Activated naive CD8-positive, alpha-beta T cell (primary cell): ENCODE measurements around the gene PDE4D.

Source experiments
- H3K27ac Mint-ChIP-seq: one replicate; pipeline ENCODE4 v1.8.0; 2021; ENCODE audit warnings: mixed read lengths
- H3K27me3 Mint-ChIP-seq: one replicate; pipeline ENCODE4 v1.8.0; 2021; ENCODE audit warnings: mixed read lengths
- H3K36me3 Mint-ChIP-seq: one replicate; pipeline ENCODE4 v1.8.0; 2021; ENCODE audit warnings: mixed read lengths
- H3K4me1 Mint-ChIP-seq: one replicate; pipeline ENCODE4 v1.8.0; 2021; ENCODE audit warnings: low read depth, mixed read lengths
- H3K4me3 Mint-ChIP-seq: one replicate; pipeline ENCODE4 v1.8.0; 2021; ENCODE audit warnings: mild to moderate bottlenecking, mixed read lengths
- H3K9me3 Mint-ChIP-seq: one replicate; pipeline ENCODE4 v1.8.0; 2021; ENCODE audit warnings: low read depth, mixed read lengths

The PDE4D gene

DNA sequence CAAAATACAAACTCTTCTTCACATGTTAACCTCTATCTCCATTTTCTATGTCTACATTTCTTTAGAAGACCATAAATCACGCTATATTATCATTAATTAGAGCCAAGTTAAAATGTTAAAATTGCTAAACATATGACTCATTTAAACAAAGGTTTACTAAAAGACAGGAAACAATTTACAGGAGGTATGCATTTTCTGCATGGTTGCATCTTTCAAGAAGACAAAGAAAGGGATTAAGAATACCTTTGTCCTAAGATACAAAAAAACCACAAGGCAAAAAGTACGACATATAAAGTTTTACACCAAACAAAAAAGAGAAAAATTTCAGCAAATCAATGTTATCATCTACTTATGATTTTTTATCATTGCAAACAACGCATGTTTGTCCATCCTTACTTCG lies 324.4 kb downstream of the PDE4D start:
- no peak overlapping the region for H3K4me3 Mint-ChIP-seq
- no peaks in the 10 kb centered on the region for H3K36me3 Mint-ChIP-seq
- no peaks in the 10 kb centered on the region for H3K4me1 Mint-ChIP-seq
- peaks cover 5% of the 10 kb centered on the region for H3K27me3 Mint-ChIP-seq
- no peaks in the 10 kb centered on the region for H3K9me3 Mint-ChIP-seq
- H3K27ac Mint-ChIP-seq = no peak overlapping the region

DNA sequence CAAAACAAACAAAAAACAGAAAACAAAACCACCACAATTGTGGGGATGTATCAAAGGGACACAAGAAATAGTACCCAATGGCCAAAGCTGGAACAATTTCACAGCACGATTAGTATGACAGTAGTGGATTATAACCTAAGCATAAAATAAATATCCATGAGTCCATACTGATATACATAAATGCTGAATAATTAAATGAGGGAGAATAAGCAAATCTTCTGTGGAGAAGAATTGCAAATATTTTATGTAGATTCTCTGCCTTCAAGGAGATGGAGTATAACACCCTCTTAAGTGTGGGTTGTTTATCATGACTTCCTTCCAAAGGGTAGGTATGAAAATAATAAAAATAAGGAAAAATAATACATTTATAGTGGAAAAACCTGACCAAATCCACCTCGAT lies 325.4 kb downstream of the PDE4D start:
- H3K27me3 Mint-ChIP-seq = peaks cover 5% of the 10 kb centered on the region
- H3K36me3 Mint-ChIP-seq = no peaks in the 10 kb centered on the region
- H3K4me3 Mint-ChIP-seq = no peak overlapping the region
- no peak overlapping the region for H3K27ac Mint-ChIP-seq
- no peaks in the 10 kb centered on the region for H3K9me3 Mint-ChIP-seq
- H3K4me1 Mint-ChIP-seq = no peaks in the 10 kb centered on the region

GRCh38 chr5:59565551-59565950 lies 328.0 kb downstream of the PDE4D start:
- no peak overlapping the region for H3K27ac Mint-ChIP-seq
- H3K4me3 Mint-ChIP-seq = no peak overlapping the region
- no peaks in the 10 kb centered on the region for H3K36me3 Mint-ChIP-seq
- H3K9me3 Mint-ChIP-seq = no peaks in the 10 kb centered on the region
- peaks cover 5% of the 10 kb centered on the region for H3K27me3 Mint-ChIP-seq
- H3K4me1 Mint-ChIP-seq = no peaks in the 10 kb centered on the region

- Mint-ChIP-seq H3K4me1 (no peaks in the 10 kb centered on the region), H3K36me3 (no peaks in the 10 kb centered on the region), H3K27ac (no peak overlapping the region), H3K27me3 (peaks cover 5% of the 10 kb centered on the region), H3K4me3 (no peak overlapping the region), H3K9me3 (no peaks in the 10 kb centered on the region)
Observed at GRCh38 chr5:59564895-59565294, 328.6 kb downstream of the PDE4D start.

GRCh38 chr5:59562756-59563389 lies 330.7 kb downstream of the PDE4D start:
- H3K36me3 Mint-ChIP-seq = no peaks in the 10 kb centered on the region
- H3K27me3 Mint-ChIP-seq = peaks cover 5% of the 10 kb centered on the region
- no peak overlapping the region for H3K4me3 Mint-ChIP-seq
- H3K4me1 Mint-ChIP-seq = no peaks in the 10 kb centered on the region
- no peaks in the 10 kb centered on the region for H3K9me3 Mint-ChIP-seq
- no peak overlapping the region for H3K27ac Mint-ChIP-seq

DNA sequence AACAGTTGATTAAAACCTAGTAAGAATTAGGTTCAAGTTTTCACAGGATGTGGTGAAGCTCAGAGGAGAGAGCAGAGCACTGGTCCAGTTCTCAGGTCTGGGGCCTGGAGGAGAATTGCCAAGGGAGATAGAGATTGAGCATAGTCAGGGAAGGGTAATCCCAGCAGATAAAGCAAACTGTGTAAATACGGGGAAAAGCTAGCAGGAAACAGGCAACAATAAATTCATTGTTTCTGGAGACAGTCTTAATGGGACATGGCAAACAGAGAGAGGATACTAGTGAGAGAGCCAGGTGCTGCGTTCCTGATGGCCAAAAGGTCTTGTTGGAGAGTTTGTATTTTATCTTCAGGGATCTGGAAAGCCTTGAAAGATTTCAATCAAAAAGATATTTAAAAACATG lies 333.0 kb downstream of the PDE4D start:
- Mint-ChIP-seq H3K27me3 (peaks cover 3% of the 10 kb centered on the region), H3K4me3 (no peak overlapping the region), H3K9me3 (no peaks in the 10 kb centered on the region), H3K4me1 (no peaks in the 10 kb centered on the region), H3K36me3 (no peaks in the 10 kb centered on the region), H3K27ac (no peak overlapping the region)

- H3K27me3 Mint-ChIP-seq = peaks cover 3% of the 10 kb centered on the region
- H3K36me3 Mint-ChIP-seq = no peaks in the 10 kb centered on the region
- no peak overlapping the region for H3K27ac Mint-ChIP-seq
- H3K4me3 Mint-ChIP-seq = no peak overlapping the region
- no peaks in the 10 kb centered on the region for H3K9me3 Mint-ChIP-seq
- no peaks in the 10 kb centered on the region for H3K4me1 Mint-ChIP-seq
Observed at GRCh38 chr5:59559847-59560246, 333.7 kb downstream of the PDE4D start.

- H3K27ac Mint-ChIP-seq = no peak overlapping the region
- no peaks in the 10 kb centered on the region for H3K4me1 Mint-ChIP-seq
- no peaks in the 10 kb centered on the region for H3K36me3 Mint-ChIP-seq
- peaks cover 3% of the 10 kb centered on the region for H3K27me3 Mint-ChIP-seq
- H3K4me3 Mint-ChIP-seq = no peak overlapping the region
- H3K9me3 Mint-ChIP-seq = no peaks in the 10 kb centered on the region
Observed at GRCh38 chr5:59559323-59559722, 334.2 kb downstream of the PDE4D start.

DNA sequence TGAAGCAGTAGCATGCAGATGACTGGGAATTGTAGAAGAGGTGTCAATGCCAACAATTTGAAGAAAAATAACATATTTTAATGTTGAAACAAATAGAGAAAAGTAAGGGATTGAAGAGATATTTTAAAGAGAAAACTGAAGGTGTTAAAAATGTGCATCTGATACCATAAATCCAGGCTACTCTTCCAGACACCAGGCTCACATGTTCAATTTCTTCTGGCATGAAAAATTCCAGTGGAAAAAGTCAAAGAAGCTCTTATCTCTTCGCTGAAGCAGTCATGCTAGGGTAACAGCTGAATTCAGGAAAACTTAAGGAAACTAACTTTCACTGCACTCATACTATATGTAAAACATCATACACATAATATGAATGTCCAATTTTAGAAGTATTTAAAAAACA lies 335.0 kb downstream of the PDE4D start:
- H3K4me3 Mint-ChIP-seq = no peak overlapping the region
- no peak overlapping the region for H3K27ac Mint-ChIP-seq
- no peaks in the 10 kb centered on the region for H3K9me3 Mint-ChIP-seq

GRCh38 chr5:59557572-59557971 lies 336.0 kb downstream of the PDE4D start:
- Mint-ChIP-seq H3K9me3 (no peaks in the 10 kb centered on the region), H3K27me3 (peaks cover 3% of the 10 kb centered on the region), H3K4me1 (no peaks in the 10 kb centered on the region), H3K36me3 (no peaks in the 10 kb centered on the region), H3K27ac (no peak overlapping the region), H3K4me3 (no peak overlapping the region)

More for the DNA sequence above, 335.0 kb downstream of the PDE4D start:
- Mint-ChIP-seq H3K27me3 (peaks cover 3% of the 10 kb centered on the region), H3K36me3 (no peaks in the 10 kb centered on the region), H3K4me1 (no peaks in the 10 kb centered on the region)

DNA sequence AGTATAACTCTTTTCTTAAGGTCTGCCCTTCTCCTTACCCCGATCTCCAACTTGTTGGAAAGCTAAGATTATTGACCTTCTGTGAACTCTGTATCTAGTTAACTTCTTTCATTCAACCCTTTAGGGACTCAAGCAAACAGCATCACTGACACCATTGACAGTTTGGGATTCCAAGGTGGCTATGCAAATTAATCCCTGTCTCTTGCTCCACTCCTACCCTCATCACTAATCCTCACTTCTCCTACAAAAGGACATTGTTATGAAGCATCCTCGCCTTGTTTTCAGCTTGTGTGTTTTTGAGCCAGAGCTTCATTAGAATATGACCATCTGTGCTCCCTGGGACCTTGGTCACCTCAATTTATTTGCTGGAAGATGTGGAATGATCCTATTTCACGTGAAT lies 337.9 kb downstream of the PDE4D start:
- Mint-ChIP-seq H3K4me3 (no peak overlapping the region), H3K27me3 (peaks cover 2% of the 10 kb centered on the region), H3K9me3 (no peaks in the 10 kb centered on the region), H3K36me3 (no peaks in the 10 kb centered on the region), H3K27ac (no peak overlapping the region), H3K4me1 (no peaks in the 10 kb centered on the region)

- Mint-ChIP-seq H3K4me1 (no peaks in the 10 kb centered on the region), H3K27ac (no peak overlapping the region), H3K27me3 (peaks cover 2% of the 10 kb centered on the region), H3K4me3 (no peak overlapping the region), H3K36me3 (no peaks in the 10 kb centered on the region), H3K9me3 (no peaks in the 10 kb centered on the region)
Observed at GRCh38 chr5:59554501-59554900, 339.0 kb downstream of the PDE4D start.

- no peaks in the 10 kb centered on the region for H3K9me3 Mint-ChIP-seq
- H3K4me3 Mint-ChIP-seq = no peak overlapping the region
- H3K4me1 Mint-ChIP-seq = no peaks in the 10 kb centered on the region
- no peaks in the 10 kb centered on the region for H3K36me3 Mint-ChIP-seq
- H3K27ac Mint-ChIP-seq = no peak overlapping the region
- H3K27me3 Mint-ChIP-seq = peaks cover 2% of the 10 kb centered on the region
Observed at GRCh38 chr5:59553992-59554391, 339.5 kb downstream of the PDE4D start.

DNA sequence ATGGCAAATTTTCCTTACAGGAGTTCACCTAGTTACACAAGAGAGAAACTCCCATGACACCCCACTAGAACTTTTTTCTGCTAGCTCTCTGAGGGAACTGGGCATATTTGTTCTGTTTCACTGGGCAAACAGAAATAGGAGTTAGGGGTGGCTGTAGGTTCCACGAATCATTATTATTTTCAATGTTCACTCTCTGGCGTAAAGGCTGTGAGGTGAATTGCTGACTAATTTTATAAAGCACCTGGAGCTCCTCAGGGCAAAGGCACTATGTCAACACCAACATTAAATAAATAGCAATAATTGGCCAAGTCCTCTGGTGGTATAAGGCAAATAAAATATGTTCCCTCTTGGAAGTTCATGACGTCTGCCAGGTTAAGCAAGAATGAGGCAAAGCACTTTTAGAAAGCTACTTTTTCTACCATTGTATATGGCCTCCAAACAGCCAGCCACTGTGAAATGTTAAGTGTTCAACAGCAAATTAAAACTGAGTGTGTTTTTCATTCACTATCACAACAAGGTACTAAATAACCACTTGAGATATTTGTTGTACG lies 344.6 kb downstream of the PDE4D start:
- Mint-ChIP-seq H3K9me3 (no peaks in the 10 kb centered on the region), H3K36me3 (no peaks in the 10 kb centered on the region), H3K4me3 (no peak overlapping the region), H3K4me1 (no peaks in the 10 kb centered on the region), H3K27me3 (peaks cover 2% of the 10 kb centered on the region), H3K27ac (no peak overlapping the region)

DNA sequence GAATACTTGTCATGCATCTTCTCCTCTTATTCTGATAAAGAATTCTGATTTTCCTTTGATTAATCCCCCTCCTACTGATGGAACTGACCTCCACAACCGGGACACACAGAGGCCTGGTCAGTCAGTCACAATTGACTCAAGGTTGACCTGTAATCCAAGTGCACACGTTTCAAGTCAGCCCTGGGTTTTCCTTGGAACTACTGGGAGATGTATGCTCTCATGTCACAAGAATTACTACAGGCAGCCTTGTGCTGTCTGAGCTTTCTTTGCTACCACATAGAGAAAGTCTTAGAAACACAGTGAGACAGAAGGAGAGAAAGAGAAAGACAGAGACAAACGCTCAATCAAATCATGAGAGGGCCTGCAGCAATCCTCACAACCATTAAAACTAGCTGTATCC lies 345.8 kb downstream of the PDE4D start:
- H3K27me3 Mint-ChIP-seq = peaks cover 2% of the 10 kb centered on the region
- no peaks in the 10 kb centered on the region for H3K4me1 Mint-ChIP-seq
- no peaks in the 10 kb centered on the region for H3K9me3 Mint-ChIP-seq
- H3K27ac Mint-ChIP-seq = no peak overlapping the region
- no peak overlapping the region for H3K4me3 Mint-ChIP-seq
- no peaks in the 10 kb centered on the region for H3K36me3 Mint-ChIP-seq

DNA sequence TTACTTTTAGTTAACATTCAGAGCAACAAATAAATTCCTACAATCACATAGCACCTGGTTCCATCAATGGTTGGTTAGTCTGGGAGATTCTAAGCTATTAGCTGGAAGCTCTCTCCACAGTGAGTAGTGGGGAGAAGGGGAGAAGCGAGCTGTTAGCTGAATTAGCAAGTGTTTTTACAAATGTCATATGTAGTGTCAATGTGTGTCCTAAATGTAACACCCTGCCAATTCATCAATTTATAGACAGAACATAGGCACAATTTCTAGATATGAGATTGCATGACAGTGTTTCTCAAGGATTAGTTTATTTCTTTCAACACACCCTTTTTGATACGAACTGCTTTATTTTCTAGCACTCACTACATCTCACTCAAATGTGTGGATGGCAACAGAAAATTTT lies 349.0 kb downstream of the PDE4D start:
- Mint-ChIP-seq H3K27ac (no peak overlapping the region), H3K4me3 (no peak overlapping the region), H3K36me3 (no peaks in the 10 kb centered on the region), H3K27me3 (no peaks in the 10 kb centered on the region), H3K9me3 (no peaks in the 10 kb centered on the region), H3K4me1 (no peaks in the 10 kb centered on the region)
